KOPT-K1 (cell line): ENCODE results near the gene CPA4.

Experiments used
- H3K27ac ChIP-seq: fragments of 200-600 bp; sonication (generic); 2 replicates; pipeline ENCODE4 v1.5.1; 2016; ENCODE audit warnings: antibody characterized with exemption, mild to moderate bottlenecking, low read depth, low read length; ENCODE audit not compliant: poor library complexity, severe bottlenecking
- H3K36me3 ChIP-seq: fragments of 200-600 bp; sonication (generic); 2 replicates; pipeline ENCODE4 v1.5.1; 2017; ENCODE audit warnings: antibody characterized with exemption, mild to moderate bottlenecking, low read length, moderate library complexity; ENCODE audit not compliant: insufficient read depth
- H3K9me3 ChIP-seq: fragments of 200-600 bp; sonication (generic); 2 replicates; pipeline ENCODE4 v1.5.1; 2017; ENCODE audit warnings: antibody characterized with exemption, low read length, mild to moderate bottlenecking; ENCODE audit not compliant: insufficient read depth, poor library complexity, severe bottlenecking

Gene CPA4

GRCh38 chr7:130356876-130357611 is 64.1 kb downstream of the CPA4 start:
- Histone ChIP-seq H3K27ac (no peak overlapping the region), H3K9me3 (peaks cover 17% of the 10 kb centered on the region), H3K36me3 (no peaks in the 10 kb centered on the region)

- Histone ChIP-seq H3K27ac (no peak overlapping the region), H3K36me3 (no peaks in the 10 kb centered on the region), H3K9me3 (peaks cover 17% of the 10 kb centered on the region)
These were observed 65.5 kb downstream of the CPA4 start for GRCh38 chr7:130358471-130358870.

DNA sequence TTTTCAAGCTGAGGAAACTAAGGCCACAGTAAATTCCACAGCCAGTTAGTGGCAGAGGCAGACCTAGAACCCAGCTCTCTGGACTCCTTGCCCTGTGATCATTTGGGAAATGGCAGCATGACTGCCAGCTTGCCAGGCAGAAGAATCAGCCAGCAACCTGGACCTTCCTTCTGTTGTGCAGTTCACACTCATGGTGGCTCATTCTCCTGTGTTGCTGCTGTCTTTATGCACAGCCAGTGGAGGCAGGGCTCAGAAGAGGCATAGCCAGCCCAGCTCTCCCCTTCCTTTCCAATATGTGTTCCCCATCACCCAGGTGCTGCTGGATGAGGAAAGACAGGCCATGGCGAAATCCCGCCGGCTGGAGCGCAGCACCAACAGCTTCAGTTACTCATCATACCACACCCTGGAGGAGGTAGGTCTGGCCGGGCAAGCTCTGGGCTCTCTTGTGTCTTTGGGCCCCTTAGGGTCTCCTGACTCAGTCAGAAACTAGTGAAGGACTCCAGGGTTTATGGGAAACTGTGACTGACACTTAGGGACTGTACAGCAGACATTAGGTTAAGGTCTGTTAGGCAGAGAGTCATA is 66.4 kb downstream of the CPA4 start:
- H3K36me3 ChIP-seq = no peaks in the 10 kb centered on the region
- H3K9me3 ChIP-seq = peaks cover 17% of the 10 kb centered on the region
- no peak overlapping the region for H3K27ac ChIP-seq

- no peaks in the 10 kb centered on the region for H3K36me3 ChIP-seq
- no peak overlapping the region for H3K27ac ChIP-seq
- H3K9me3 ChIP-seq = peaks cover 17% of the 10 kb centered on the region
These were observed 67.6 kb downstream of the CPA4 start for GRCh38 chr7:130360518-130360917.

- Histone ChIP-seq H3K9me3 (peaks cover 17% of the 10 kb centered on the region), H3K27ac (no peak overlapping the region), H3K36me3 (no peaks in the 10 kb centered on the region)
These were observed 68.7 kb downstream of the CPA4 start for GRCh38 chr7:130361681-130362080.

DNA sequence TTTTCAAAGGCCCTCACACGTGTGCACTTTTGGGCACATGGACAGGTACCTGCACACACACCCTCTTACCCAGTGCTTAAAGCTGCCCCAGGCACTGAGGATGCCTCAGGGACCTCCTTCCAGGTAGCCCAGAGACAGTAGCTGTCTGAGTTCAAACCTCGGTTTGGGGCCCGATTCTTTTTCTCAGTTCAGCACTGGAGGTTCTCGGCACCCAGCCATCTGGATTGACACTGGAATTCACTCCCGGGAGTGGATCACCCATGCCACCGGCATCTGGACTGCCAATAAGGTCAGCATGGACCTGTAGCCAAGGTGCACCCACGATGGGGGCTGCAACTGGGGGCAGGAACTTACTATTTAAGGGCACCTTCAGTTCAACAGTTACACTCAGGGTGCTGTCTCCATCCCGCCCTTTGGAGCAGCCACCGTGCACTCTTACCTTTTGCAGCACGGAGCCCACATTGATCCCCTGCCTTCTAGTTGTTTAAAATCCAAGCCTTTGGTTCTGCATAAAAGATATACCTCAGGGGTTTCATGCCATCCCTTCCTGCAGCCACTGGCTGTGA is 69.4 kb downstream of the CPA4 start:
- H3K9me3 ChIP-seq = peaks cover 17% of the 10 kb centered on the region
- no peak overlapping the region for H3K27ac ChIP-seq
- no peaks in the 10 kb centered on the region for H3K36me3 ChIP-seq

DNA sequence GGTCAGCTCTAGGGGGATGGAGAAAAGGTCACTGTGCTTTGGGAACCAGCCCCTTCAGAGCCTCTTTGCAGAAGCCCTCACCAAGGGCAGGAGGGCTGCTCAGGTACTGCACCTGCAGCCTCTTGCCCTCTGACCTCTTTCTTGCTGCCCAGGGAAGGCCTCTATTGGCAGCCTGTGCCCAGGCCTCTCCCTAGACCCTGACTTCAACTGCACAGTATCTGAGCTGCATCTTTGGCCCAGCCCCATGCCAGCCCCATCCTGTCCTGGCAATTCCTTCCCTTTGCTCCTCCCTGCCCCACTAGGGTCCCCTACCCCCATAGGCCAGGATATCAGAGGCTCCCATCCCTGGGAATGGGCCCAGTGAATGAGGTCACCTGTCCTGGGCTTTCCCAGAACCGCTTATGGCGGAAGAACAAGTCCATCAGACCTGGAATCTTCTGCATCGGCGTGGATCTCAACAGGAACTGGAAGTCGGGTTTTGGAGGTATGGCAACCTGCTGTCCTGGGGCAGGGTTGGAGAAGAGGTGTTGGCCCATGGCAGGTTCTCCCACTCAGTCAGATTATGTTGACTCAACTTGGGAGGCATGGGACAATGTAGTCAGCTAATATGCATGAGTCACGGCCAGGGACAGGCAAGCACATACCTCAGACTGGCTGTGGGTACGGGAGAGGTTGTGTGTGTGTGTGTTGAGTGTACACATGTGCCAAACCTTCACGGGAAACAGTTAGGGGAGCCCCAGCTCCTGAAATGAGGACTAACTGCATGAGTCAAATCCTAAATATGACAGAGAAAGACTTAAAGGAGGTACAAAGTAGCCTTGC is 70.3 kb downstream of the CPA4 start:
- Histone ChIP-seq H3K9me3 (peaks cover 17% of the 10 kb centered on the region), H3K36me3 (no peaks in the 10 kb centered on the region), H3K27ac (no peak overlapping the region)

DNA sequence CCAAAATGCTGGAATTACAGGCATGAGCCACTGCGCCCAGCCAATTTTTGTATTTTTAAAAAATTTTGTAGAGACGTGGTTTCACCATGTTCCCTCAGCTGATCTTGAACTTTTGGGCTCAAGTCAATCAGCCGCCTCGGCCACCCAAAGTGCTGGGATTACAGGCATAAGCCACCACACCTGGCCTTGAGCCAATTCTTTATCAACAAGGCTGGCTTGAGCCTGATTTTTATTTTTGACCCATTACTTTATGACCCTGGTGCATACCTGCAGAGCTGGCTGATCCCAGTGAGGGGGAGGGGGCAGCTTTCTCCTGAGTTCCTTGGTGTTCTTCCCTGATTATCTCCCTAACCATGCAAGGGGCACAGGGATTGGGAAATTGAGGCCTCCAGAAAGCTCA is 71.5 kb downstream of the CPA4 start:
- no peak overlapping the region for H3K27ac ChIP-seq
- H3K9me3 ChIP-seq = peaks cover 12% of the 10 kb centered on the region
- no peaks in the 10 kb centered on the region for H3K36me3 ChIP-seq

DNA sequence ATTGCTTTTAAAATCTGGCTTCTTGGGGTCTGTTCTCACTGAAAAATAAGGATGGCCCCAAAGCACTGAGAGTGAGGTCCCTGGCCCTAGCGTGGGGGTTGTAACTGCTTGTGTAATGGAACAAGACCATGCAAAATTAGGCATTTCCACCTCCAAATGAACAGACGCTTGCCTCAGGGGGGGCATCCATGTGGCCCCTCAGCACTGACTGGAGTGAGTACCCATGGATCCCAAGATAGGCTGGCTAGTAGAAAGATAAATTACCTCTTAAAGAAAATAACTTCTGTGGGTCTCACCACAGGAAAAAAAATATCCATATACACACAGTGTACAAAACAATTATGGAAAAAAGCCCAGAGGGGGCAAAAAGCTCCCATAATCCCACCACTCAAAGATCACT is 72.1 kb downstream of the CPA4 start:
- H3K27ac ChIP-seq = peak overlapping the region; percentile 10
- no peaks in the 10 kb centered on the region for H3K36me3 ChIP-seq
- H3K9me3 ChIP-seq = peaks cover 6% of the 10 kb centered on the region

- Histone ChIP-seq H3K27ac (peak overlapping the region; percentile 43), H3K9me3 (peaks cover under 1% of the 10 kb centered on the region), H3K36me3 (no peaks in the 10 kb centered on the region)
These were observed 72.8 kb downstream of the CPA4 start for GRCh38 chr7:130365511-130366441.

- Histone ChIP-seq H3K27ac (no peak overlapping the region), H3K36me3 (no peaks in the 10 kb centered on the region)
These were observed 73.6 kb downstream of the CPA4 start for GRCh38 chr7:130366564-130366963.

DNA sequence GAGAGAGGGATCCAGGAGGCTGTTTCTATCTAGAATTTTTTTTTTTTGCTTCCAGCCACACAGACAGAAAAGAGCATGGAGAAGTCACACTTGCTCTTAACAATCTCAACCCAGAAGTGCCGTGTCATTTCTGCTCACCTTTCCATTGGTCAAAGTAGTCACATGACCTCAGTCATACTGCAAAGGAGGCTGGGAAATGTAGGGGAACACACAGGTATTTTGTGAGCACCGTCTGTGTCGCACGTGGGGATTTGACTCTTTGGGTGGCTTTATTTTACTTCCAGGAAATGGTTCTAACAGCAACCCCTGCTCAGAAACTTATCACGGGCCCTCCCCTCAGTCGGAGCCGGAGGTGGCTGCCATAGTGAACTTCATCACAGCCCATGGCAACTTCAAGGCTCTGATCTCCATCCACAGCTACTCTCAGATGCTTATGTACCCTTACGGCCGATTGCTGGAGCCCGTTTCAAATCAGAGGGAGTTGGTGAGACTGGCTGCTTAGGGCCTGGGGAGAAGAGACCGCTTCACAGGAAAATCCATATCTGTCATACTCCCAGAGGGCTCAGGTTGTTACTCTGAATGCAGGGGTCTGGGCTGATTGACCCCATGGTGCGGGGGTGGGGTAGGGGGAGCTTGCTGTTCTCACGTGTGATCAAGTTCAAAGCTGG is 74.3 kb downstream of the CPA4 start:
- Histone ChIP-seq H3K36me3 (no peaks in the 10 kb centered on the region), H3K9me3 (no peaks in the 10 kb centered on the region), H3K27ac (no peak overlapping the region)

More at GRCh38 chr7:130366564-130366963, 73.6 kb downstream of the CPA4 start:
- H3K9me3 ChIP-seq = no peaks in the 10 kb centered on the region

GRCh38 chr7:130367836-130368746 is 75.1 kb downstream of the CPA4 start:
- no peak overlapping the region for H3K27ac ChIP-seq
- no peaks in the 10 kb centered on the region for H3K9me3 ChIP-seq
- no peaks in the 10 kb centered on the region for H3K36me3 ChIP-seq
